Stimulated activated CD8-positive, alpha-beta memory T cell treated with anti-CD3 and anti-CD28 coated beads, Interleukin-7, amount 100 ng/mL, for 48 hours (primary cell): ENCODE results near the gene HMGCL.
A peak's percentile ranks its signal among the peaks of the same experiment; 100 is the strongest.

Source experiments
- DNase-seq, 2 donors: peaks; one replicate each; pipeline ENCODE4 v3.0.0-alpha.2; 2020; ENCODE audit warnings: low read depth in 1 of 2; ENCODE audit errors: extremely low read depth in 1 of 2

The HMGCL gene

DNA sequence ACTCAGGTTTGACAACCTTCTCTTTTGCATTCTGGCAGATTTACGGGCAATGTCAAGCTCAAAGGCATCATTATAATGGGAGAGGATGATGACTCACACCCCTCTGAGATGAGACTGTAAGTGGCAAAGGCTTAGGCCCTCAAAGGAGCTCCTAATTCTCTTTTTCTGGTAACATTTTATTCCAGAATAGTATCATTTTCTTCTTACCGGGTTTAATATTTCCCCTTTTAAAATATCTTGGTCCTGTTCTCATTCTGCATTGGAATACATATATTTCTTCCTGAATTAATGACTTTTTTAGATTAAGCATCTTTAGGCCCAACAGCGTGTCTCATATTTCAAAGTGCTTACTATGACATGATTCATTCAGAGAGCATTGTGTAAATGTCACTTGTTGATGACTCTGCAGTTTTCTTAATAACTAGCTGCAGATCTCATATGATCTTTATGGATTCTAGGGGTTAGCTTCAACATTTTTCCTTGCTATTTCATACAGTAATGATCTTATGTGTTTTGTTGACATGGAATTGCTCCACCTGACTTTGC lies 45.3 kb downstream of the HMGCL start:
- DNase-seq = no peak

DNA sequence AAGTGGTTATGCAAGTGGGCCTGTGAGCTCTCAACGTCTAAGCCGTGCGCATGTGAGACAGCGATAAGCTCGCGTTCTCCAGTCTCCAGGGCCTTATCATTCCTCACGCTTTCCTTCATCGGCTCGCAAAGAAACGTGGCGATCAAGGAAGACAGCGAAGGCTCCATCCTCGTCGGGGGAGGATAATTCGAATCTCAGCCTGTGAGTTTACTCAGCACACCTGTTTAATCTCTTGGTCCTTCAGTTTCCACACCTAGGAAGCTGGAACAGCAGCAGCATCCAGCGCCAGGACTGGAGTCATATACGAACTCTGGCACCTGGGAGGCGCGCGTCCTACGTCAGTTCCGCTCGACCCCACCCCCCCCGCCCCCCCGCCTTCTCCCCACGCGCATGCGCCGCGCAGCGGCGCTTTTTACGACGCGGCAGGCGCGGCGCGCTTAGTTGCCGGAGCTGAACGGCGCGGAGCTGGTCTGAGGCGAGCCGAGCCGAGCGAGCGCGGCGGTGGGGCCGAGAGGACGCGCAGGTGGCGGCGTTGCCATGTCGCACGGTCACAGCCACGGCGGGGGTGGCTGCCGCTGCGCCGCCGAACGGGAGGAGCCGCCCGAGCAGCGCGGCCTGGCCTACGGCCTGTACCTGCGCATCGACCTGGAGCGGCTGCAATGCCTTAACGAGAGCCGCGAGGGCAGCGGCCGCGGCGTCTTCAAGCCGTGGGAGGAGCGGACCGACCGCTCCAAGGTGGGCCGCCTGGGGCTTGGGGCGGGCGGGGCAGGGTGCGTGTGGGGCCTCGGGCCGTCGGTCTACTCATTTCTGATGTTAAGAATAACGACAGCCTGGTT lies 47.0 kb downstream of the HMGCL start, which contains the start of gene PITHD1:
Gene PITHD1, plus strand, starts transcription at position 440 of the 836 bp plus-strand sequence. Its CDS starts 98 bp downstream, at position 538.
- DNase-seq = peak; percentile 56 to 71

DNA sequence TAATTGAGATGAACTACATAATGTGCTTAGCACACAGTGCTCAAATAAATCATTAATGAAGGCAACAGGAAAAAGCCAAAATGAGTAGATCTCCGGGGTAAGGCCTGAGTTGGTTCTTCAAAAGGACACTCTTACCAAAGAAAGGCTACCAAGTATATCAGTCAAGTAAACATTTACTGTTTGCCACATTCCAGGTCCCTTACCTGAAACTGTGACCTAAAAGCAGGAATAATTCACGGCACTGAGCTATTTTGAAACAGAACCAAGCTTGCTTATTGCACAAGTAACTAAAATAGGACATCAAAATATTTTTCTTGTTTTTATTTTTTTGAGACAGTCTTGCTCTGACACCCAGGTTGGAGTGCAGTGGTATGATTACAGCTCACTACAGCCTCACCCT lies 49.0 kb downstream of the HMGCL start:
- no peak for DNase-seq

DNA sequence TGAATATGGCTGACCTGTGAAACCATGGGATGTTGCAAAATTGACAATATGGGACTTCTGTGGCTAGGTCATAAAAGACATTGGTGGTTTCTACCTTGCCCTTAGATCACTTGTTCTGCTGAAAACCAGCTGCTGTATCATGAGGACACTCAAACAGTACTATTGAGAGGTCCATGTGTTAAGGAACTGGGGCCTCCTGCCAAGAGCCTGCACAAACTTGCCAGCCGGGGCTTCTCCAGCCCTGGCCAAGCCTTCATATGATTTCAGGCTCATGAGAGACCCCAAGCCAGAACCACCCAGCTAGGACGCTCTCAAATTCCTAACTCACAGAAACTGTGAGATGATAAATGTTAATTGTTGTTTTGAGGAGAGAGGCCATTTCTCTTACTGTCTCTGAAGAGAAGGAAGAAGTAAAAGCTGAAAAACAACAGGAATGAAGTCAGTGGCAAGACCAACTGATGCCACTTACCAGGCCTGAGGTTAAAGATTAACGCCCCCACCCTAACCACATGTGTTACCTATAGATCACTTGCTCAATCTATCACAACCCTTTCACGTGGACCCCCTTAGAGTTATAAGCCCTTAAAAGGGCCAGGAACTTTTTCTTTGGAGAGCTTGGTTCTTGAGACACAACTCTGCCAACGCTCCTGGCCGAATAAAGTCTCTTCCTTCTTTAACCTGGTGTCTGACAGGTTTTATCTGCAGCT lies 50.9 kb downstream of the HMGCL start:
- DNase-seq = no peak

DNA sequence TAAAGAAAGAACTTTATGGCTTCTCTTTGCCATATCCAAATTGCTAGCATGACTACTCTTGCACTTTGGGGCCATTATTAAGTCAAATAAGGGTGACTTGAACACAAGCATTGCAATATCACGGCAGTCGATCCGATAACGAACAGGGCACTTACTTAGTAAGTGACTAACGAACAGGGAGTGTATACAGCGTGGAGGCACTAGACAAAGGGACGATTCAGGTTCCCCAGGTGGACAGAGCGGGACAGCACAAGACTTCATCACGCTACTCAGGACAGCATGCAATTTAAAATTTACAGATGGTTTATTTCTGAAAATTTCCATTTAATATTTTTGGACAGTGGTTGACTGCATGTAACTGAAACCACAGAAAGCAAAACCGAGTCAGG lies 52.4 kb downstream of the HMGCL start:
- DNase-seq = no peak

- DNase-seq = peak; percentile 55 to 78
These were observed 53.0 kb downstream of the HMGCL start for GRCh38 chr1:23772049-23772853.

- no peak for DNase-seq
These were observed 56.5 kb downstream of the HMGCL start for GRCh38 chr1:23768733-23769132.

DNA sequence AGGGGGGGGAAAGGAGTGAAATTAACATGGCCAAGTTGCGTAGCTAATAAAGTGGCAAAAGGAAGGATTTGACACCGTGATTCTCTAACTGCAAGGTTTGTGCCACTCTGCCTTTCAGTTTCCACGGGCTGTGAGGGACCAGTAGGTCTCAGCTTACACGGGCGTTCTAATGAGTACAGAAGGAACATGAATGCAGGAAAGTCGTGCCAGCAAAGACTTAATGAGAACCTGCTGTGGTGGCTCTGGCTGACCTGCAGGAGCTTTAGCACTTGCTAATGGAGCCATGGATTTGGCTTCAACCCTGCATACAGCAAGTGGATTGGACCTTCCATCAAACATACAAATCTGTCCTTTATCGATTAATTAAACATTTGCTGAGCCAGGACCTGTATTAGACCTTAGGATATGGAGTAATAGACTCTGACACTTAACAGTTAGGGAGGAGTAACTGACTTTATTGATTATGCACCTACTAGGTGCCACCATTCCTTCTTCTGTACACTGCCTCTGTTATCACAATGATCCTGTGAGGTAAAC lies 62.1 kb downstream of the HMGCL start:
- no peak for DNase-seq

- DNase-seq = no peak
These were observed 66.0 kb downstream of the HMGCL start for GRCh38 chr1:23759277-23759676.

- DNase-seq = no peak
These were observed 67.4 kb downstream of the HMGCL start for GRCh38 chr1:23757812-23758211.

- no peak for DNase-seq
These were observed 68.6 kb downstream of the HMGCL start for GRCh38 chr1:23756676-23757075.

DNA sequence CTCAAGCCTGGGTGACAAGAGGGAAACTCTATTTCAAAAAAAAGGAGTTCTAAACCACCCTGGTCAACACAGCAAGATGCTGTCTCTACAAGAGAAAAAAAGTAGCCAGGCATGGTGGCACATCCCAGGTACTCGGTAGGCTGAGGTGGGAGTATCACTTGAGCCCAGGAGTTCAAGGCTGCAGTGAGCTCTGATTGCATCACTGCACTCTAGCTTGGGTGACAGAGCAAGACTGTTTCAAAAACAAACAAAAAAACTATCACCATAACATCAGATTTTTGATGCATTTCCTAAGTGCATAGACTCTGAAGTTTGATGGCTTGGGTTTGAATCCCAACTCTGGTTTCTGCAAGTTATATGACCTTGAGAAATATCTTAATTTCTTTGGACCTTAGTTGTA lies 72.3 kb downstream of the HMGCL start:
- DNase-seq = no peak
